NCI-H1092 treated with DMSO at 0.1 percent for 48 hours (cell line): ENCODE measurements around the gene AHCYL2.
"Not testable (repeated sequence)": the region's sequence is repeated elsewhere in the genome, so short reads cannot be mapped to it uniquely, and the experiment has no call there.

Source experiments
- DNase-seq: peaks from one replicate; lab custom pipeline; 2025; lab: John Stamatoyannopoulos, UW

AHCYL2 gene

DNA sequence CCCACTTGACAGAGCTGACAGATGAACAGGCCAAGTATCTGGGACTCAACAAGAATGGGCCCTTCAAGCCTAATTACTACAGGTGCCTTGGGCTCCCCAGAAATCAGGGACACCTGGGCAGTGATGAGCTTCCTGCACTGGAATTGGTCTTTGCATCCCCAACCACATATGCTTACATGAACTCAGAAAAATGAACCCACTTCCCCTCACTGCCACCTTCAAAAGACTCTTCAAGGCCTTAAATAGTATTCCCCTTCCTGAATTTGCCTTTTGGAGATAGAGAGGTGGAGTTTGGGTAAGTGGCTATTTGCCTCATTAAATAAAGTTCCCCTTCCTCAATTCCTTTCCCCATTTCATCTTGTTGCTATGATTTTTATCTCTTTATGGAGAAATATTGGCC is 201.7 kb downstream of the AHCYL2 start:
- DNase-seq, result no peak

GRCh38 chr7:129427526-129428045 is 202.8 kb downstream of the AHCYL2 start:
- no peak for DNase-seq

- no peak for DNase-seq
Measured at GRCh38 chr7:129431911-129432643, 207.2 kb downstream of the AHCYL2 start.

DNA sequence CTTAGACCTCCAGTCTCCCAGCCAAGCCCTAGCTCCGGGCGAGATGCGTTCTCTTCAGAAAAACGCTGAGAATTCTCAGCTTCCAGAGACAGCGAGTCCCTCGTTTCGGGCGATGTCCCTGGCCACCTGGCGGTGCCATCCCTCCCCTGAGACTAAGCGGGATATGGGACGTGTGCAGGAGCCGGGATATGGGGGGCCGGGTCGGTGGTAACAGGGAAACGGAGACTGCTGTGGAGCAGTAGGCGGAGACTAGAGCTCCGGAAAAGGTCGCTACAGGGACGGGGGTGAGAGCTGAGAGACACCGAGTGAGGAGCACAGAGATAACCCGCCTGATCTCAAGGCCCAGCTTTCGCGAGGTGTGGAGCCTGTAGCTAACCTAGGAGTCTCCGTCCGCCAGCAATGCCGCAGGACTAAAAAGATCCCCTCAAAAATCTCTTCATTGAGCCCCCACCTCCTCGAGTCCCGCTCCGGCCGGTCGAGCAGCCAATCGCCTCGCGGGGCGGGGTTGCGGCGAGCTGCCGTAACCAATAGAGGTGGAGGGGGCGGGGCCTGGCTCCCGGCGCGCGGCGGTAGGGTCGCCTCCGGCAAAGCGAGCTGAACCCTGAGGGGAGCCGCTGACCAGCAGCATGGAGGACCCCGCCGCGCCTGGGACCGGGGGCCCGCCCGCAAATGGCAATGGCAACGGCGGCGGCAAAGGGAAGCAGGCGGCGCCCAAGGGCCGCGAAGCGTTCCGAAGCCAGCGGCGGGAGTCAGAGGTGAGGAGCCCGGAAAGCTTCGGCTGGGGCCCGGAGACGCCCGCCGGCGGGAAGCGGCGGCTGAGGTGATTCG is 209.2 kb downstream of the AHCYL2 start, which contains the start of gene STRIP2:
Gene STRIP2 (plus strand): TSS at position 586 of the 828 bp plus-strand sequence. CDS start 41 bp downstream, at position 627.
- DNase-seq, result peak; percentile 93

- peak; percentile 41 for DNase-seq
Measured at GRCh38 chr7:129434675-129435318, 210.0 kb downstream of the AHCYL2 start.

- DNase-seq, result no peak
Measured at GRCh38 chr7:129435414-129435829, 210.6 kb downstream of the AHCYL2 start.

DNA sequence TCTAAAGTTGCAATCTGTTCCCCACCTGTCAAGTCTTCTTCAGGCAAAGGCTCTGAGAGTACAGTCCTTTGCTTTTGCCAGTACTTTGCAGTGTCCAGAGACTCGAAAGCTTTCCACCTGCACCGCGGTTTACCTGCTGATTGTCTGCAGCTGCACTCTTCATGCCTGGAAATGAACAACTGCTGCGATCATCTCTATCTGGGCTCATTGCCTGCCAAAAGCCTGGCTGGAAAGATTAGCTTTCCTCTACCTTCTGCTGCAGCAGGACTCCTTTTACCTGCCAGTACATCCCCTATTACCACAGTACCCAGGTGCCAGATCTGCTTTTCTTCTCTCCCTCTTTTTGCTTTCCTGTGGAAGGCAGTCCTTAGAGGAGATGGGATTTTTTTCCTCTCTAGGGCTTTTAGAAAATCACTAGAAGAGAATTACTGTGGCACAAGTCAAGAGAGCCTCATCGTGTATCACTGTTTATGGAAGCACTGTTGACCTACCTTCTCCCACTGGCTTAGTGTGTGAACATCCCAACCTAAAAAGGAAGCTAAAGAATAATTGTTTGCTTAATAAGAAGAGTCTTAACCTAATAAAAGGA is 211.6 kb downstream of the AHCYL2 start:
- DNase-seq, result no peak

DNA sequence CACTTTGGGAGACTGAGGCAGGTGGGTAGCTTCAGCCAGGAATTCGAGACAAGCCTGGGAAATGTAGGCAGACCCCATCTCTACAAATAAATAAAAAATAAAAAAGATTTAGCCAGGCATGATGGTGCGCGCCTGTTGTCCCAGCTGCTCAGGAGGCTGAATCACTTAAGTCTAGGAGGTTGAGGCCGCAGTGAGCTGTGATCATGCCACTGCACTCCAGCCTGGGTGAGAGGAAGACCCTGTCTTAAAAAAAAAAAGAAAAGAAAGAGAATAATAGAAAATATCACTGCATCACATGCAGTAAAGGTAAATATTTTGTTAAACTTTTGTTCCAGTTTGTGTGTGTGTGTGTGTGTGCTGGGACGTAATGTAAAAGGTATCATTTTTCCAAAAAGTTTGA is 212.4 kb downstream of the AHCYL2 start:
- DNase-seq, result no peak

GRCh38 chr7:129438281-129438838 is 213.5 kb downstream of the AHCYL2 start:
- no peak for DNase-seq

GRCh38 chr7:129438839-129439651 is 214.2 kb downstream of the AHCYL2 start:
- DNase-seq, result no peak

DNA sequence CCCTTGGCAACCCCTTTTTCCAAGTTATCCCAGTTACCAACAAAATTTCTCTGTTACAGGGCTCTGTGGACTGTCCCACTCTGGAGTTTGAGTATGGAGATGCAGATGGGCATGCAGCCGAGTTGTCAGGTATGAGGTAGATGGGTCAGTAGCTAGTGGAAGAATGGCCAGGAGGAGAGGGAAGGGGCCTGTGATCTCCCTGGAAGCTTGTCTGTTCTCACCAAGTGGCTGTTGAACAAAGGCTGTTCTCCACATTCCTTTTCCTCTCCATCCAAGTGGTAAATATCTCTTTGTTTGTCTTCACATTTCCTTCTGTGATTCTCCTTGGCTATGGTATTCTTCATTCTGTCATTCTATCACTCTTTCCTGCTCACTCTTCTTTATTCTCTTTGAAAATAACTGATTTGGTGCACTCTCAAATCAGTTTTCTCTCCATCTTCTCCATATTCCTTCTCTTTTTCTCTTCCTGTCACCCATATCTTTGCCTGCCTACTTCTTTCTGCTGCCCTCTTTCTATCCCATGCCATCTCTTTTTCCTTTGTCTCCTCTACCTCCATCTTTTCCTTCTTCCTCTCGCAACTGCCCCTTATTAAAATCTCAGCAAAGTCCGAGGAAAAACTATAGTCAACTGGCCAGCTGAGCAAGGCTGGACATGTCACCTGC is 215.3 kb downstream of the AHCYL2 start:
- no peak for DNase-seq

- no peak for DNase-seq
Measured at GRCh38 chr7:129443612-129444011, 218.8 kb downstream of the AHCYL2 start.

- DNase-seq, result not testable (repeated sequence)
Measured at GRCh38 chr7:129444776-129445175, 219.9 kb downstream of the AHCYL2 start.

- DNase-seq, result not testable (repeated sequence)
Measured at GRCh38 chr7:129446925-129447324, 222.1 kb downstream of the AHCYL2 start.

DNA sequence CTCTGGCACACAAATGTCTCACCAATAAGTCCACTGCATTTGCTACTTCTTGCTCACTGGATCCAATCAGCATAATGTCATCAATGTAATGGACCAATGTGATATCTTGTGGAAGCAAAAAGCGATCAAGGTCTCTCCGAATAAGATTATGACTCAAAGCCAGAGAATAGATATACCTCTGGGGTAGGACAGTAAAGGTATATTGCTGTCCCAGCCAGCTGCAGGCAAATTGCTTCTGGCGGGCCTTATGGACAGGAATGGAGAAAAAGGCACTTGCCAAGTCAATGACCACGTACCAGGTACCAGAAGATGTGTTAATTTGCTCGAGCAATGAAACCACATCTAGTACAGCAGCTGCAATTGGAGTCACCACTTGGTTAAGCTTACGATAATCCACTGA is 222.6 kb downstream of the AHCYL2 start:
- not testable (repeated sequence) for DNase-seq

- DNase-seq, result not testable (repeated sequence)
Measured at GRCh38 chr7:129448608-129449007, 223.8 kb downstream of the AHCYL2 start.

- no peak for DNase-seq
Measured at GRCh38 chr7:129450295-129450694, 225.5 kb downstream of the AHCYL2 start.

GRCh38 chr7:129452589-129453231 is 227.9 kb downstream of the AHCYL2 start:
- no peak for DNase-seq

- DNase-seq, result no peak
Measured at GRCh38 chr7:129453510-129454248, 228.8 kb downstream of the AHCYL2 start.
